ENCODE measurements around the gene GPC6. TPM values are rescaled to one million over a fixed set of nuclear protein-coding genes. Genes with fewer than 3 reads are reported as not detected.
"Not testable (repeated sequence)": the region's sequence is repeated elsewhere in the genome, so short reads cannot be mapped to it uniquely, and the experiment has no call there.

Gene GPC6
- total and polyA plus RNA-seq, 12 donors, result 0.15 to 5.4 (median 2.5) TPM

- WGBS, 2 donors, result 59 to 62% methylated on average over 17 of the region's 17 CpGs
- peaks cover 0 to 7% (median 0%) of the 10 kb centered on the region in 7 donors for H3K27me3 ChIP-seq
- H3K27ac ChIP-seq, result peak overlapping the region in 4 of 10 donors; percentile 2 to 62 (median 40)
- H3K4me3 ChIP-seq, result no peak overlapping the region
- peaks cover 0 to 26% (median 9%) of the 10 kb centered on the region in 9 donors for H3K4me1 ChIP-seq
- H3K36me3 ChIP-seq, result no peaks in the 10 kb centered on the region
- intact Hi-C loops (cut with DNase I), result no loop called here
- peak in 4 of 8 donors; percentile 14 to 34 (median 26) for ATAC-seq
- no peak for TF ChIP-seq CTCF (IDR thresholded peaks at IDR 0.05)
- DNase-seq, result no peak
- H3K9me3 ChIP-seq, result no peaks in the 10 kb centered on the region
These were observed 1116.0 kb downstream of the GPC6 start for GRCh38 chr13:94342436-94343242.

GRCh38 chr13:94343243-94343585, 1116.6 kb downstream of the GPC6 start:
- ATAC-seq, result peak in 7 of 8 donors; percentile 10 to 79 (median 63)
- peak overlapping the region in 7 of 10 donors; percentile 2 to 72 (median 43) for H3K27ac ChIP-seq
- 46 to 49% methylated on average over 7 of the region's 7 CpGs for WGBS, 2 donors

GRCh38 chr13:94343687-94344086, 1117.1 kb downstream of the GPC6 start:
- ATAC-seq; H3K36me3 ChIP-seq; H3K4me3 ChIP-seq; intact Hi-C loops (cut with DNase I); H3K27me3 ChIP-seq; DNase-seq; H3K9me3 ChIP-seq: not testable (repeated sequence)
- Histone ChIP-seq H3K4me1 (peaks cover 0 to 26% (median 9%) of the 10 kb centered on the region in 9 donors), H3K27ac (peak overlapping the region in 6 of 10 donors; percentile 16 to 72 (median 52))
- WGBS, 2 donors, result 94 to 95% methylated on average over 3 of the region's 3 CpGs

More at GRCh38 chr13:94343243-94343585, 1116.6 kb downstream of the GPC6 start:
- Histone ChIP-seq H3K9me3 (no peaks in the 10 kb centered on the region), H3K36me3 (no peaks in the 10 kb centered on the region), H3K4me3 (no peak overlapping the region), H3K27me3 (peaks cover 0 to 7% (median 0%) of the 10 kb centered on the region in 7 donors), H3K4me1 (peaks cover 0 to 26% (median 9%) of the 10 kb centered on the region in 9 donors)
- no peak for DNase-seq
- TF ChIP-seq CTCF (IDR thresholded peaks at IDR 0.05), result no peak
- intact Hi-C loops (cut with DNase I), result no loop called here

- DNase-seq (no peak), ATAC-seq (peak in 6 of 8 donors; percentile 34 to 77 (median 57))
- peaks cover 0 to 7% (median 0%) of the 10 kb centered on the region in 7 donors for H3K27me3 ChIP-seq
- no peaks in the 10 kb centered on the region for H3K36me3 ChIP-seq
- H3K4me1 ChIP-seq, result peaks cover 0 to 26% (median 9%) of the 10 kb centered on the region in 9 donors
- H3K4me3 ChIP-seq, result no peak overlapping the region
- H3K27ac ChIP-seq, result peak overlapping the region in 5 of 10 donors; percentile 16 to 72 (median 60)
- TF ChIP-seq CTCF (IDR thresholded peaks at IDR 0.05), result no peak
- H3K9me3 ChIP-seq, result no peaks in the 10 kb centered on the region
- intact Hi-C loops (cut with DNase I), result no loop called here
- 9 to 14% methylated on average over 8 of the region's 8 CpGs for WGBS, 2 donors
These were observed 1117.7 kb downstream of the GPC6 start for GRCh38 chr13:94344126-94344818.

Measured in heart right ventricle (tissue), 16 donors.